H9 (cell line): Measurements from ENCODE around the gene GPX7. TPM values are rescaled to one million over a fixed set of nuclear protein-coding genes. Genes with fewer than 3 reads are reported as not detected.

ENCODE experiments used
- DNase-seq: peaks from one replicate; pipeline ENCODE4 v3.0.0-alpha.2; 2017
- H2AFZ ChIP-seq: one replicate; pipeline ENCODE4 v1.6.1; 2013; ENCODE audit warnings: mild to moderate bottlenecking, low read length, control low read depth, moderate library complexity
- H2AK5ac ChIP-seq: 2 replicates; pipeline ENCODE4 v1.6.1; 2013; ENCODE audit warnings: low read length, control low read depth, mixed read lengths; ENCODE audit not compliant: insufficient read length
- H2BK120ac ChIP-seq: one replicate; pipeline ENCODE4 v1.6.1; 2013; ENCODE audit warnings: low read depth, mild to moderate bottlenecking, low read length, control low read depth, inconsistent platforms; ENCODE audit not compliant: poor library complexity, severe bottlenecking
- H2BK12ac ChIP-seq: 2 replicates; pipeline ENCODE4 v1.6.1; 2013; ENCODE audit warnings: low read length, control low read depth, mixed read lengths, low read depth; ENCODE audit not compliant: insufficient read length
- H2BK15ac ChIP-seq: 2 replicates; pipeline ENCODE4 v1.6.1; 2013; ENCODE audit warnings: low read depth, low read length, control low read depth
- H2BK20ac ChIP-seq: one replicate; pipeline ENCODE4 v1.6.1; 2013; ENCODE audit warnings: low read depth, mild to moderate bottlenecking, low read length, control low read depth, inconsistent platforms; ENCODE audit not compliant: poor library complexity, severe bottlenecking
- H2BK5ac ChIP-seq: 2 replicates; pipeline ENCODE4 v1.6.1; 2013; ENCODE audit warnings: low read length, control low read depth, mixed read lengths; ENCODE audit not compliant: insufficient read length
- H3K14ac ChIP-seq: 2 replicates; pipeline ENCODE4 v1.6.1; 2013; ENCODE audit warnings: low read length, control low read depth; ENCODE audit not compliant: insufficient read depth
- H3K18ac ChIP-seq: 2 replicates; pipeline ENCODE4 v1.6.1; 2013; ENCODE audit warnings: low read depth, mild to moderate bottlenecking, mixed read lengths, low read length, control low read depth; ENCODE audit not compliant: insufficient read length
- H3K23ac ChIP-seq: 2 replicates; pipeline ENCODE4 v1.6.1; 2013; ENCODE audit warnings: low read length, control low read depth, mixed read lengths, low read depth; ENCODE audit not compliant: insufficient read length
- H3K23me2 ChIP-seq: 2 replicates; pipeline ENCODE4 v1.6.1; 2013; ENCODE audit warnings: low read depth, mild to moderate bottlenecking, mixed read lengths, low read length, control low read depth; ENCODE audit not compliant: insufficient read length, poor library complexity, severe bottlenecking
- H3K27ac ChIP-seq: 2 replicates; pipeline ENCODE4 v1.5.1; 2013; ENCODE audit warnings: low read length, control low read depth, mixed read lengths, low read depth; ENCODE audit not compliant: insufficient read length
- H3K27me3 ChIP-seq: 2 replicates; pipeline ENCODE4 v1.6.1; 2013; ENCODE audit warnings: low read length, control low read depth, inconsistent platforms; ENCODE audit not compliant: insufficient read depth
- H3K4ac ChIP-seq: 2 replicates; pipeline ENCODE4 v1.6.1; 2013; ENCODE audit warnings: low read depth, mild to moderate bottlenecking, control low read depth, inconsistent platforms, low read length, moderate library complexity
- H3K4me1 ChIP-seq: 2 replicates; pipeline ENCODE4 v1.6.1; 2013; ENCODE audit warnings: low read length, control low read depth, inconsistent platforms; ENCODE audit not compliant: insufficient read depth
- H3K4me2 ChIP-seq: 2 replicates; pipeline ENCODE4 v1.6.1; 2013; ENCODE audit warnings: low read length, control low read depth, mixed read lengths; ENCODE audit not compliant: insufficient read length, insufficient read depth
- H3K56ac ChIP-seq: 2 replicates; pipeline ENCODE4 v1.6.1; 2013; ENCODE audit warnings: low read depth, mild to moderate bottlenecking, mixed read lengths, low read length, control low read depth; ENCODE audit not compliant: insufficient read length
- H3K79me1 ChIP-seq: 2 replicates; pipeline ENCODE4 v1.6.1; 2013; ENCODE audit warnings: low read depth, mild to moderate bottlenecking, moderate library complexity, low read length, control low read depth, inconsistent platforms; ENCODE audit not compliant: insufficient read depth, poor library complexity, severe bottlenecking
- H3K79me2 ChIP-seq: 2 replicates; pipeline ENCODE4 v1.6.1; 2013; ENCODE audit warnings: low read length, control low read depth, inconsistent platforms; ENCODE audit not compliant: insufficient read depth
- H3K9ac ChIP-seq: 2 replicates; pipeline ENCODE4 v1.6.1; 2013; ENCODE audit warnings: low read length, control low read depth, mixed read lengths; ENCODE audit not compliant: insufficient read length; ENCODE audit errors: extremely low read depth
- H3K9me3 ChIP-seq: one replicate; pipeline ENCODE4 v1.6.1; 2013; ENCODE audit warnings: low read depth, low read length, inconsistent platforms; ENCODE audit not compliant: control insufficient read depth
- H3T11ph ChIP-seq: one replicate; pipeline ENCODE4 v1.6.1; 2013; ENCODE audit warnings: mild to moderate bottlenecking, low read length, control low read depth, inconsistent platforms
- H4K20me1 ChIP-seq: one replicate; pipeline ENCODE4 v1.6.1; 2013; ENCODE audit not compliant: control insufficient read depth, insufficient read length, insufficient read depth
- H4K5ac ChIP-seq: 2 replicates; pipeline ENCODE4 v1.6.1; 2013; ENCODE audit warnings: low read depth, mild to moderate bottlenecking, mixed read lengths, low read length, control low read depth; ENCODE audit not compliant: insufficient read length
- H4K8ac ChIP-seq: replicated peaks from 2 replicates; pipeline ENCODE4 v1.6.1; 2013; ENCODE audit warnings: low read length, control low read depth, mixed read lengths, low read depth; ENCODE audit not compliant: insufficient read length
- H4K91ac ChIP-seq: 2 replicates; pipeline ENCODE4 v1.6.1; 2013; ENCODE audit warnings: low read depth, mild to moderate bottlenecking, moderate library complexity, mixed read lengths, low read length, control low read depth; ENCODE audit not compliant: insufficient read length
- H3K27ac Mint-ChIP-seq, 3 experiments: 2 replicates in 2 of 3; 3 replicates in 1 of 3; pipeline ENCODE4 v1.8.0; 2020 to 2021; ENCODE audit warnings: mixed read lengths in 3 of 3, mild to moderate bottlenecking in 1 of 3, moderate library complexity in 1 of 3
- H3K27me3 Mint-ChIP-seq: 2 replicates; pipeline ENCODE4 v1.8.0; 2021; ENCODE audit warnings: low read depth, mild to moderate bottlenecking, moderate library complexity, mixed read lengths
- H3K36me3 Mint-ChIP-seq, 3 experiments: 2 replicates in 2 of 3; 3 replicates in 1 of 3; pipeline ENCODE4 v1.8.0; 2020 to 2021; ENCODE audit warnings: low read depth in 3 of 3, mixed read lengths in 3 of 3; ENCODE audit not compliant: insufficient read depth in 1 of 3
- H3K4me1 Mint-ChIP-seq, 2 experiments: 2 replicates each; pipeline ENCODE4 v1.8.0; 2020; ENCODE audit warnings: mixed read lengths in 2 of 2
- H3K4me3 Mint-ChIP-seq, 2 experiments: 2 replicates in 1 of 2; 3 replicates in 1 of 2; pipeline ENCODE4 v1.8.0; 2020 to 2021; ENCODE audit warnings: mild to moderate bottlenecking in 2 of 2, mixed read lengths in 2 of 2, moderate library complexity in 1 of 2
- H3K9me3 Mint-ChIP-seq, 2 experiments: 2 replicates in 1 of 2; 3 replicates in 1 of 2; pipeline ENCODE4 v1.8.0; 2020; ENCODE audit warnings: mild to moderate bottlenecking in 2 of 2, mixed read lengths in 2 of 2, moderate library complexity in 1 of 2
- WGBS: extraction: QIAGEN DNeasy Blood & Tissue Kit; methylation state at CpG from one replicate; pipeline ENCODE4 v1.1.7; 2013; ENCODE audit warnings: missing lambda C conversion rate, low lambda C conversion rate, mixed read lengths; ENCODE audit not compliant: insufficient read length; ENCODE audit errors: extremely low coverage; 5-methylcytosine and 5-hydroxymethylcytosine counted together
- total RNA-seq: library from RNA; stranded (reverse); gene quantifications from 2 replicates; pipeline ENCODE4 v1.2.1, GENCODE V29; 2021
- TF ChIP-seq, protein P1 (sequence below): fragments of 200-600 bp; sonication (generic); conservative IDR thresholded peaks from 3 replicates; pipeline ENCODE4 v1.8.0; 2021; ENCODE audit warnings: antibody characterized with exemption, mild to moderate bottlenecking

GPX7 gene
- total RNA-seq, 1 experiment from 2014 or later, result 12.1 TPM

DNA sequence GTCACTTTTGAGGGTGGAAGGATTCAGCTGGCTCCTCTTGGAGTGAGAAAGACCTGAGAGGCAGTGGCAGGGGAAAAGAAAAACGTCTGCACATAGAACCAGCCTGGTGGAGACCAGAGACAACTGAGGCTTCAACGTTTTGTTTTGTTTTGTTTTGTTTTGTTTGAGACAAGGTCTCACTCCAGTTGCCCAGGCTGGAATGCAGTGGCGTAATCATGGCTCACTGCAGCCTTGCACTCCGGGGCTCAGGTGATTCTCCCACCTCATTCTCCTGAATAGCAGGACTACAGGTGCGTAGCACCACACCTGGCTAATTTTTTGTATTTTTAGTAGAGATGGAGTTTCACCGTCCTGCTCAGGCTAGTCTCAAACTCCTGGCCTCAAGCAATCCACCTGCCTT is 43.1 kb downstream of the GPX7 start:
- H2AFZ ChIP-seq, result no peak overlapping the region

More for the DNA sequence above, 43.1 kb downstream of the GPX7 start:
- H3K4me1 Mint-ChIP-seq, result peaks cover 0 to 2% of the 10 kb centered on the region in 2 experiments; a peak in 1 of 4 replicates
- H2BK120ac ChIP-seq, result no peak overlapping the region
- no peaks in the 10 kb centered on the region for H3K23me2 ChIP-seq
- no peak overlapping the region for H3T11ph ChIP-seq
- H3K9me3 ChIP-seq, result no peaks in the 10 kb centered on the region
- no peak overlapping the region for H2BK12ac ChIP-seq
- H3K79me1 ChIP-seq, result no peaks in the 10 kb centered on the region
- no peaks in the 10 kb centered on the region for H3K4me1 ChIP-seq
- peaks cover 10% of the 10 kb centered on the region for H3K27me3 Mint-ChIP-seq
- H3K79me2 ChIP-seq, result no peaks in the 10 kb centered on the region
- WGBS, result no CpG with 5 or more reads among the region's 6 CpGs
- H3K27ac Mint-ChIP-seq, result no peak overlapping the region
- H3K14ac ChIP-seq, result no peak overlapping the region
- no peak overlapping the region for H2AK5ac ChIP-seq
- H3K23ac ChIP-seq, result no peak overlapping the region
- H3K27ac ChIP-seq, result no peak overlapping the region
- H4K20me1 ChIP-seq, result no peaks in the 10 kb centered on the region
- H4K91ac ChIP-seq, result no peak overlapping the region
- no peak for DNase-seq
- H3K9ac ChIP-seq, result no peak overlapping the region
- H3K27me3 ChIP-seq, result no peaks in the 10 kb centered on the region
- no peak overlapping the region for H3K56ac ChIP-seq
- no peak overlapping the region for H2BK15ac ChIP-seq
- TF ChIP-seq, protein P1, sequence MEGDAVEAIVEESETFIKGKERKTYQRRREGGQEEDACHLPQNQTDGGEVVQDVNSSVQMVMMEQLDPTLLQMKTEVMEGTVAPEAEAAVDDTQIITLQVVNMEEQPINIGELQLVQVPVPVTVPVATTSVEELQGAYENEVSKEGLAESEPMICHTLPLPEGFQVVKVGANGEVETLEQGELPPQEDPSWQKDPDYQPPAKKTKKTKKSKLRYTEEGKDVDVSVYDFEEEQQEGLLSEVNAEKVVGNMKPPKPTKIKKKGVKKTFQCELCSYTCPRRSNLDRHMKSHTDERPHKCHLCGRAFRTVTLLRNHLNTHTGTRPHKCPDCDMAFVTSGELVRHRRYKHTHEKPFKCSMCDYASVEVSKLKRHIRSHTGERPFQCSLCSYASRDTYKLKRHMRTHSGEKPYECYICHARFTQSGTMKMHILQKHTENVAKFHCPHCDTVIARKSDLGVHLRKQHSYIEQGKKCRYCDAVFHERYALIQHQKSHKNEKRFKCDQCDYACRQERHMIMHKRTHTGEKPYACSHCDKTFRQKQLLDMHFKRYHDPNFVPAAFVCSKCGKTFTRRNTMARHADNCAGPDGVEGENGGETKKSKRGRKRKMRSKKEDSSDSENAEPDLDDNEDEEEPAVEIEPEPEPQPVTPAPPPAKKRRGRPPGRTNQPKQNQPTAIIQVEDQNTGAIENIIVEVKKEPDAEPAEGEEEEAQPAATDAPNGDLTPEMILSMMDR, result no peak
- H2BK5ac ChIP-seq, result no peak overlapping the region
- no peak overlapping the region for H3K4me2 ChIP-seq
- H4K5ac ChIP-seq, result no peak overlapping the region
- H3K9me3 Mint-ChIP-seq, result no peaks in the 10 kb centered on the region; a peak in 1 of 5 replicates
- H3K36me3 Mint-ChIP-seq, result no peaks in the 10 kb centered on the region; a peak in 1 of 7 replicates
- no peak overlapping the region for H3K4me3 Mint-ChIP-seq
- H2BK20ac ChIP-seq, result no peak overlapping the region
- no peak overlapping the region for H3K18ac ChIP-seq
- H4K8ac ChIP-seq, result no peak overlapping the region
- H3K4ac ChIP-seq, result no peak overlapping the region
